Ishikawa (cell line): ENCODE results near the gene BNIPL.

Experiments used
- CEBPB ChIP-seq: IDR thresholded peaks from 2 replicates; pipeline ENCODE4 v1.6.1; 2012
- CREB1 ChIP-seq: IDR thresholded peaks from 2 replicates; pipeline ENCODE4 v1.6.1; 2012; ENCODE audit warnings: low read depth
- EGR1 ChIP-seq: IDR thresholded peaks from 2 replicates; pipeline ENCODE4 v1.6.1; 2012
- EP300 ChIP-seq: IDR thresholded peaks from 2 replicates; pipeline ENCODE4 v1.6.1; 2012; ENCODE audit warnings: borderline replicate concordance
- FOXM1 ChIP-seq: IDR thresholded peaks from 2 replicates; pipeline ENCODE4 v1.6.1; 2012; ENCODE audit warnings: low read depth, borderline replicate concordance
- MAX ChIP-seq: IDR thresholded peaks from 2 replicates; pipeline ENCODE4 v1.6.1; 2012
- NFIC ChIP-seq: IDR thresholded peaks from 2 replicates; pipeline ENCODE4 v1.6.1; 2012
- RAD21 ChIP-seq: IDR thresholded peaks from 2 replicates; pipeline ENCODE4 v1.6.1; 2012; ENCODE audit warnings: low read depth
- REST ChIP-seq: IDR thresholded peaks from 2 replicates; pipeline ENCODE4 v1.6.1; 2012; ENCODE audit warnings: low read depth, mild to moderate bottlenecking
- TAF1 ChIP-seq: IDR thresholded peaks from 2 replicates; pipeline ENCODE4 v1.6.1; 2012; ENCODE audit warnings: low read depth, mild to moderate bottlenecking
- TCF12 ChIP-seq: IDR thresholded peaks from 2 replicates; pipeline ENCODE4 v1.6.1; 2012; ENCODE audit warnings: low read depth
- TEAD4 ChIP-seq: IDR thresholded peaks from 2 replicates; pipeline ENCODE4 v1.6.1; 2012
- USF1 ChIP-seq: IDR thresholded peaks from 2 replicates; pipeline ENCODE4 v1.6.1; 2012
- YY1 ChIP-seq: IDR thresholded peaks from 2 replicates; pipeline ENCODE4 v1.6.1; 2012; ENCODE audit warnings: low read depth
- ZBTB7A ChIP-seq: IDR thresholded peaks from 2 replicates; pipeline ENCODE4 v1.6.1; 2012; ENCODE audit warnings: low read depth

The BNIPL gene

GRCh38 chr1:150995896-150996295 is 40.5 kb upstream of the BNIPL start:
- TF ChIP-seq TCF12 (no peak), RAD21 (peak; percentile 80)

GRCh38 chr1:150997126-150997872 is 39.1 kb upstream of the BNIPL start:
- TF ChIP-seq EGR1: no peak
- no peak for TF ChIP-seq TCF12
- no peak for TF ChIP-seq YY1
- TF ChIP-seq EP300: no peak
- TF ChIP-seq USF1: no peak
- TF ChIP-seq CREB1: no peak
- no peak for TF ChIP-seq ZBTB7A
- no peak for TF ChIP-seq REST
- TF ChIP-seq TAF1: no peak
- no peak for TF ChIP-seq FOXM1
- no peak for TF ChIP-seq CEBPB

GRCh38 chr1:150997949-150998348 is 38.4 kb upstream of the BNIPL start:
- TF ChIP-seq USF1 (no peak), RAD21 (no peak), FOXM1 (no peak), TCF12 (no peak), YY1 (no peak), EGR1 (no peak), NFIC (no peak), MAX (no peak), ZBTB7A (no peak), REST (no peak), TAF1 (no peak), EP300 (no peak), TEAD4 (no peak), CREB1 (no peak)

GRCh38 chr1:150999051-150999674 is 37.2 kb upstream of the BNIPL start:
- TF ChIP-seq FOXM1 (no peak), YY1 (no peak), TEAD4 (no peak)

GRCh38 chr1:150999926-151000325 is 36.5 kb upstream of the BNIPL start:
- TF ChIP-seq ZBTB7A (no peak), TEAD4 (no peak), RAD21 (no peak), EGR1 (no peak)

- TF ChIP-seq CREB1: no peak
- no peak for TF ChIP-seq FOXM1
- TF ChIP-seq NFIC: no peak
- no peak for TF ChIP-seq USF1
- TF ChIP-seq EP300: no peak
- no peak for TF ChIP-seq REST
- no peak for TF ChIP-seq MAX
- TF ChIP-seq ZBTB7A: no peak
- TF ChIP-seq CEBPB: no peak
- TF ChIP-seq TEAD4: no peak
- no peak for TF ChIP-seq YY1
- no peak for TF ChIP-seq RAD21
- no peak for TF ChIP-seq TAF1
- no peak for TF ChIP-seq EGR1
- no peak for TF ChIP-seq TCF12
These were observed 36.0 kb upstream of the BNIPL start for GRCh38 chr1:151000408-151000807.
